Measurements from ENCODE around the gene SLC26A11.

The SLC26A11 gene

GRCh38 chr17:80246266-80246681, 26.0 kb downstream of the SLC26A11 start:
- TF ChIP-seq CTCF (conservative IDR thresholded peaks at IDR 0.05), result no peak
- H3K27ac ChIP-seq, result no peak overlapping the region

- no peak for TF ChIP-seq CTCF (conservative IDR thresholded peaks at IDR 0.05)
- no peak overlapping the region for H3K27ac ChIP-seq
Observed at GRCh38 chr17:80246726-80247125, 26.5 kb downstream of the SLC26A11 start.

GRCh38 chr17:80247561-80247960, 27.3 kb downstream of the SLC26A11 start:
- no peak for TF ChIP-seq CTCF (conservative IDR thresholded peaks at IDR 0.05)
- no peak overlapping the region for H3K27ac ChIP-seq

- TF ChIP-seq CTCF (conservative IDR thresholded peaks at IDR 0.05), result no peak
- H3K27ac ChIP-seq, result no peak overlapping the region
Observed at GRCh38 chr17:80248001-80248893, 28.0 kb downstream of the SLC26A11 start.

- no peak overlapping the region for H3K27ac ChIP-seq
- TF ChIP-seq CTCF (conservative IDR thresholded peaks at IDR 0.05), result no peak
Observed at GRCh38 chr17:80248894-80249710, 28.9 kb downstream of the SLC26A11 start.

GRCh38 chr17:80251966-80252365, 31.7 kb downstream of the SLC26A11 start:
- H3K27ac ChIP-seq, result no peak overlapping the region
- no peak for TF ChIP-seq CTCF (conservative IDR thresholded peaks at IDR 0.05)

- peak overlapping the region; percentile 33; the same call in 1 of the 2 replicates for H3K27ac ChIP-seq
Observed at GRCh38 chr17:80252871-80253270, 32.6 kb downstream of the SLC26A11 start.

More at GRCh38 chr17:80252871-80253270, 32.6 kb downstream of the SLC26A11 start:
- TF ChIP-seq CTCF (conservative IDR thresholded peaks at IDR 0.05), result peak; percentile 93
